Measurements from ENCODE around the gene ADAMTSL1.

ADAMTSL1 gene

DNA sequence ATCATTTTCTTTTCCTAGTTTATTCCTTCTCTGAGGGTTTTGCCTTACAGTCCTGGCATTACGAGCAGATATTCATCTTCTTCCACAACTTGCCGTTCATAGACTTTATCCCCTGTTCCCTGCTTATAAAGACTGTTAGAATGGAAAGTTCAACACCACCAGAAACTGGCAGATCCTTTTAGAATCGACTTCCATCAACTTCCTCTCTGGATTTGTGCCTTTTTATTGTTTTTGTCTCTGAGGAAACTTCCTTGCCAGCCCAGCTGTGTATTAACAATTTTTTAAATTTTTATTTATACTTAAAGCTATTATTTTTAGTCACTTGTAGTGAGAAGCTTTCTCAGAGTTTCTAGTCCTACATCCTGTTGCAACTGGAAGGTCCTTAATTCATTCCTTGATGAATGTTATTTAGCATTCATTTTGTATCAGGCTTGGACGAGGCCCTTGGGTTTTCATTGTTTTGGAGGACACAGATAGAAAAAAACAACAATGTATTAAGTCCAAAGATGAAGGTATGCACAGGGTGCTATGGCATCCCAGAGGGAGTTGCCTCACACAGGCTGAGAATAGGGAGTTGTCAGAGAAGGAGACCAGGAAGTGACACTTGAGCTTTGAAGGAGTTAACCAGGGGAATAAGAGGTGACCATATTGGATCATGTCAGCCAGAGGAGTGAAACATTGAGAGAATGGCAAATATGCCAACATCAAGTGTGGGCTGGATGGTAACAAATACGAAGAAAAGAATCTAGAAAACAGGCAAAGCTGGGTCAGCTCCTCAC is 81.3 kb downstream of the ADAMTSL1 start:
- no peak for DNase-seq

DNA sequence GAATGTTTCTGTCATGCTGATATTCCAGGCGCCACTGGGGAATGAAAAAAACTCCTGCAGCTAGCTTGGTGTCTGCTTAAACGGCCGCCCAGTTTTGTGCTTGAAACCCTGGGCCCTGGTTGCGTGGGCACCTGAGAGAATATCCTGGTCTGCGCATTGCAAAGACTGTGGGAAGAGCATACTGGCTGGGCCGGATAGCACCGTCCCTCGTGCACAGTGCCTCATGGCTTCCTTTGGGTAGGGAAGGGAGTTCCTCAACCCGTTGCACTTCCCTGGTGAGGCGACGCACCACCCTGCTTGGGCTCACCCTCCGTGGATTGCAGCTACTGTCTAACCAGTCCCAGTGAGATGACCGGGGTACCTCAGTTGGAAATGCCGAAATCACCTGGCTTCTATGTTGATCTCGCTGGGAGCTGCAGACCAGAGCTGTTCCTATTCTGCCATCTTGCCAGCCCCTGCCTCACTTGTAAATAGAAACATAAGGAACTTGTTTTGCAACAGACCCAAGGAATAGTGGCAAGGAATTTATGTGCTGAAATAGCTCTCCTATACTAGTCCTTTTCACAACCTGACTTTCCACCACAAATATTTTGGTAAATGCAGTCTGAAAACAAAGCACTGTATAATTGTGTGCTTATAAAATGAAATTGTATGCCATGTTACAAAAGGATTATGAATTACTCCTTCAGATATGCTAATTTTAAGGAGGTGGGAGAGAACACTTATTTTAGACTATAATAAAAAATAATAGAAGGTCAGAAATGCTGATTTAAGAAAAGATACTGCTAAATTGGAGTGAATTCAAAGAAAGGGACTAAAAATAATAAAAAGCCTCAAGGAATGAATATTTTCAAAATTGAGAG is 90.3 kb downstream of the ADAMTSL1 start:
- DNase-seq, result no peak

DNA sequence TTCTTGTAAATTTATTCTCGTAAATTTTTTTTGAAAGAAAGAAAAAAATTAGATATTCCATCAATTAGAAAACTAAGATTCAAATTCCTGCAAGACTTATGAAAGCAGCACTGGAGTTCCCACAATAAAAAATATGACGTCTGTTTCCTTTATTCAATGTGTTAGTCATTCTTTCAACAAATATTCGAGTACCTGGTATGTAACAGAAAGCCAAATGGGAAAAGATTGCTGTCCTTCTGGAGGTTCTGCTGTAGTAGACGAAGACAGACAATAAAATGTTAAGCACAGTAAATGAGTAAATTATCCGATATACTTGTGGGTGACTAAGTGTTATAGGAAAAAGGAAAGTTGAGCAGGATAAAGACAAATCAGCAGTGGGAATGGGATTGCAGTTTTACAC is 92.2 kb downstream of the ADAMTSL1 start:
- no peak for DNase-seq

DNA sequence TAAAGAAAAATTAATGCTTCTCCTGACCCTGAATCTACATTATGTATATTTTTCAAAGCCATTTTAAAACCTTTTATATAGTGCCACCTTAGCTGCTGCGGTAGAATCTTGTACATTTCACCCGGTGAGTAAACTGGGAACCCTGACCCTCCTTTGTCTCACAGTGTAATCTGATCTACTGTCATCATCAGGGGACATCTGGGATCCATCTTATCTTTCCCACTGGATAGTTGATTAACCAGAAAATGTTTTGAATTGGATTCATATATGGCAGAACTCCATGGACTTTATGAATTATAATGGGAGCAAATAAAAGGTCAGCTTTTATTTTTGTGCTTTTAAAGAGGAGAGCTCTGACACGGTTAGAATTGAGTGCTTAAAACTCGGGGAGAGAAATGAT is 95.0 kb downstream of the ADAMTSL1 start:
- no peak for DNase-seq

DNA sequence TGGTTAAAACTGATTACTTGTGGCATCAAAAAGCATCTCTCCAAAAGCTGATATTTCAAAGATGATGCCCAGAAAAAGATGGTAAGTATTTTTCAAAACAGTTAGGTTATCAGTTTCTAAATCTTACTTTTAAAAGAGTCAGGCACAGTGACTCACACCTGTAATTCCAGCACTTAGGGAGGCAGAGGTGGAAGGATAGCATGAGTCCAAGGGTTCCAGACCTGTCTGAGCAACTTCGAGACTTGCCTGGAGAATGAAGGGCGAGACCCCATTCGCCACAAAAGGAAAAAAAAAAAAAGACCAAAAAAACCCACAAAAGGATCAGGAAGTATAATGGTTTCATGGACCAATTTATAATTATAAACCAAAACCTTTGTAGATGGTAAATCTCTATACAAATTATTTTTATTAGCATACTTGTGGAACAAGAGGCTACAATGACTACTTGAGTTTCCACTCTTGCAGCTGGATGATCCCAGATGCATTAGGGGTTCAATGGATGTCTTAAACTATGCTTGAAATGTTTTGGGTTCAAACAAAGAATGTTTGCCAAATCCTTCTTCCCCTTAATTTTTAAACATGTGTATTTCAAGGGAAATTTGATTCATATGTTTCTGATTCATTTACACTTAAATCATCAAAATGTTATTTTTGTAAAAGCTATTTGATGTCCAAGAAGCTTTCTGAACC is 96.1 kb downstream of the ADAMTSL1 start:
- no peak for DNase-seq

DNA sequence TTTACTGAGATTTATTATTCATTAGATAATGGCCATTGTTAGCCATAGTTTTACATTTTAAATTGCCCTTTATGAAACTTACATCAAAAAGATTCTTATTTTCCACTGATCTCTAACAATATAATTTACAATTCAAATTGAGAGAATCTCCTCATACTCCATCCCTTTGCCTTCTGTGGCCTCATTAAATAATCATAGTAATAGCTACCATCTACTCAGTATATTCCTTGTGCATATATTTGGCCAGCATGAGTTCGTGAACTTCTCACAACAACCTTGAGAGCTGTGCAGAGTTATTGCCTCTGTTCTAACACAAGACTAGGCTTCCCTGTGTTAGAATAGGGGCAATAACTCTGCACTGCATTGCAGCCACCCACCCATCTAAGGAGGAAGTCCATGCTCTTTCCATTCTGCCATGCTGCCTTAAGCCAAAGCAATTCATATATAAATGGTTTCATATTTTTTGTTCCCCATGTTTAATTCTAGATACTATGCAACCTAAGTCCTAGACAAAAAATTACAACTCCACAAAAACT is 99.1 kb downstream of the ADAMTSL1 start:
- DNase-seq, result no peak

DNA sequence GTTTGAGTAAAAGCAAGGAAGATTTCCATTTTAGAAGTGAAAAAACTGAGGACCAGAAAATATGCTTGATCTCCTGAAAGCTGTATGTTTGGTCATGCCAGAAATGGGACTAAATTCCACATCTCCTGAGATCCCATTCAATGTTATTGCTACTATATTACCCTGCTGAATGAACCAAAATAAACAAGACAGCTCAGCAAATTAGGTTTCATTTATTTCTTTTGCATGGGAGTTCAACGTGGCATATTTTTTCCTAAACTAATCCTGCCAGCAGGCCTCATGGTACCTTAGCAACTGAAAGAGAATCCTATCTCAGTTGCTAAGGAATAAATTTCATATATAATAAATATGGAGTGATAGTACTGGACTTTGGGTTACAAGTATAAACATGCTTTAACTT is 101.7 kb downstream of the ADAMTSL1 start:
- DNase-seq, result no peak

DNA sequence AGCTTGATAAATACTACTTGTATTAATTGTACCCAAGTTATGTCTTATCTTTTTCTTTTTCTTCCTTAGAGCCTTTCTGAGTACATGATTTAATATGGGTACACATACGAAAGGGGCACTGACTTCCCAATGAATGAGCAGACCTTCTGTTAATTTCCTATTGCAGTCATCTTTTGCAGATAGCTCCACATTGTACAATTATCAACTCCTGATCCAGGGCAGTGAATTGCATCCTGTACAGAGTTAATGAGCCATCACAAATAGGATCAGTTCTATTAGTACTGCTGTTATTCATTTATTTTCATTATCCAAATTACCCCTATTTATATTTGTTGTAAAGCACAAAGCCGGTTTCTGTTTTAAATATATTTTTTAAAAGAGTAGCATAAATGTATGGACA is 105.6 kb downstream of the ADAMTSL1 start:
- no peak for DNase-seq

DNA sequence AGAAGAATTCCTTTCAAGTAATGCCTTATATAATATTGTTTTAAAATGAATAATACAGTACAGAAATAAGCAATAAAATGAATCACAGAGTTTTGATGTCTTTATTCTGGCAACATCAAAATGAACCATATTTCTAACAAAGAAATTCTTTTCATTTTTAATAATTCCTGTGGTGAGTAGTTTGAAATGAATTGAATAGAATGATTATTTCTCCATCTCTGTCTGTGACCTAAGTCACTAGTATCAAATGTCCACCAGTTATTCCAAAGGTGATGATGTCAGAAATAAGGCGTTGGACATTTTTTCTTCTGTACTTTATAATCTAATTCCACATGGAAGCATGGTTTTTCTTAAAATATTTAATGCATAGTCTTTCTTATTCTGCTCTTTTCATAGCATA is 106.2 kb downstream of the ADAMTSL1 start:
- no peak for DNase-seq

DNA sequence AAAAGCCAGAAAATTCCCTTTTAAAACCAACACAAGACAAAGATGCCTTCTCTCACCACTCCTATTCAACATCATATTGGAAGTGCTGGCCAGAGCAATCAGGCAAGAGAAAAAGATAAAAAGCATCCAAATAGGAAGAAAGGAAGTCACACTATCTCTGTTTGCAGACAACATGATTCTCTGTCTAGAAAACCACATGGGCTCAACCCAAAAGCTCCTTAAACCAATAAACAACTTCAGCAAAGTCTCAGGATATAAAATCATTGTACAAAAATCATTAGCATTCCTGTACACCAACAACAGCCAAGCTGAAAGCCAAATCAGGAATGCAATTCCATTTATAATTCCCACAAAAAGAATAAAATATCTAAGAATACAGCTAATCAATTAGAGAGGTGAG is 112.0 kb downstream of the ADAMTSL1 start:
- no peak for DNase-seq

DNA sequence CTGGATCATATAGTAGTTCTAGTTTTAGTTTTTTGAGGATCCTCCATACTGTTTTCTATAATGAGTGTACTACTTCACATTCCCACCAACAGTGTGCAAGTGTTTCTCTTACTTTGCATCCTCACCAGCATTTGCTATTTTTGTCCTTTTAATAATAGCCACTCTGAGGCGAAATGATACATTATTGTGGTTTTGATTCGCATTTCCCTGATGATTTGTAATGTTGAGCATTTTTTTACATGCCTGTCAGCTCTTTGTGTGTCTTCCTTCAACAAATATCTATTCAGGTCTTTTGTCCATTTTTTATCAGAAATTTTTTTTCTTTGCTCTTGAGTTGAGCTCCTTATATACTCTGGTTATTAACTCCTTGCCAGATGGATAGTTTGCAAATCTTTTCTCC is 114.0 kb downstream of the ADAMTSL1 start:
- no peak for DNase-seq

DNA sequence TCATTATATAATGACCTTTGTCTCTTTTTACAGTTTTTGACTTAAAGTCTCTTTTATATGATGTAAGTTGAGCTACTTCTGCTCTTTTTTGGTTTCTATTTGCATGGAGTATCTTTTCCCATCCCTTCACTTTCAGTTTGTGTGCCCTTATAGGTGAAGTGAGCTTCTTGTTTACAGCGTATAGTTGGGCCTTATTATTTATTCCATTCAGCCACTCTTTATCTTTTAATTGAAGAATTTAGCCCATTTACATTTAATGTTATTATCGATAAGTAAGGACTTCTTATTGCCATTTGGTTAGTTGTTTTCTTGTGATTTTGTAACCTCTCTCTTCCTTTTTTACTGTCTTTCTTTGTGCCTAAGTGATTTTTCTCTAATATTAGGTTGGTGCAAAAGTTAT is 117.3 kb downstream of the ADAMTSL1 start:
- DNase-seq, result no peak

DNA sequence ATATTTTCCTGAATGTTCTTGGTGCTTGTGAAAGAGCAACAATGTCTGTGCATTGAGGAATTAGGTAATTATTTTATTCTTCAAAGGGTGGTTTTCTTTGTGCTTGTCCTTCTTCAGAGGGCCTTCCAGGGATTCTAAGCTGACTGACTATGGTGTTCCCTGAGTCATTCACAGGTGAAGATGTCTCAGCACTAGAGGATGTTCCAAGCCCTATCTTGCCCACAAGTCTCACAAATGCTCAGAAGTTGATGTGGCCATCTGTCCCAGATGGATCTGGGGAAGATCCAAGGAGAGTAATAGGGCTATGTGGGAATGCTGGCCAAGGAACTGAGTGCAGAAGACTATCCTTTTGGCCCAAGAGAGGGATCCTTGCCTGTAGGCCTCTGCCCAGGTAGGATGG is 120.9 kb downstream of the ADAMTSL1 start:
- no peak for DNase-seq

DNA sequence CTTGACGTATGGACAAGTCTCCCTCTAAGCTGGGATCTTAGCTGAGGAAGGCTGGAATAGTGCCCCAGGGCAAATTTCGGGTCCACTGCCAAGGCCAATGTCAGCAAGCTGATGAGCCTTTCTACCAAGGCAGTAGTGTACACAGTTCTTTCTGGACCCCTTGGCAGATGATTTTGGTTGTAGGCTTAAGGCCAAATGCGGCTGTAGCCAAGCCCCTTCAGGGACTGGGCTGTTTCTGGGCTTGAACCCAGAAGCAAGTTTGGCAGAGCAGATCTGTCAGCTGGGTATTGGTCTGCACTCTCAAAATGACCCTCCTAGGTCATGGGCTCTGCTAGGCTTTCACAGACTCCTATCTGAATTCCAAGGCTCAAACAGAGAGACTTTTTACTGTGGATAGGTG is 121.6 kb downstream of the ADAMTSL1 start:
- peak in 8 of 14 donors; percentile 25 to 72 (median 47) for DNase-seq

DNA sequence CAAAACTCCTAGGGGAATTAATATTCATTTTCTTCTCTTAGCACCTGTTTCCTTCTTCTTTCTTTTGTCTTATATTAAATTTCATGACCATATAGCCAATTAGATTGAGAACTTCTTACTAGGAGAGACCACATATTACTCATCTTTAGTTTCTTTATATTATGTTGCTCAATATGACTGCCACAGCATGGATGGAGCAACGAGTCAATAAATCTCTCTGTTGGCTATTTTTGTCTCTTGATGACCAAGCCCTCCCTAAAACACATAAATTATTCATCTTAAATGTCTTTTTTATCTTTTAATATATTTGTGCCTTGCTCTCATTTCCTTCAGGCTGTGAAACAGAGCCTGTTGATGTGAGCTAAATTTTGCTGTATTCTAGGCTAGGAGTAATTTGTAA is 123.0 kb downstream of the ADAMTSL1 start:
- DNase-seq, result no peak

DNA sequence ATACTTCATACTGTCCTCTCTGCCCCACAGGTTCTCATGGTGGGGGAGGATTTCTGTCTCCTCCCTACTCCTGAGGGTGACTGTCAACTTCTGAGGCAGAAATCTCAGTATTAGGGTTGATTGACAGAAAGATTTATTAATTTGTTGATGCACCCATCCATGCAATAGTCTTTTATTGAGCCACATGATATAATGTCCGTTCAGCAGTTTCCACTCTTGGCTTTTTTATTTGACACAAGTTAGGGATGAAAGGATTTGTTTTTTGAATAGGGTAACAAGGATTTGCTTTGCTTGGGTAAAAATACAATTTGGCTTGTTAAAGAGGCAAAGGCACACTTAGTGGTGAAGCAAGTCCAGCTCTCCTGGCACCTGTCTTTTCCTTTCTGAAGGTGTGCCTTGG is 125.0 kb downstream of the ADAMTSL1 start:
- DNase-seq, result no peak

DNA sequence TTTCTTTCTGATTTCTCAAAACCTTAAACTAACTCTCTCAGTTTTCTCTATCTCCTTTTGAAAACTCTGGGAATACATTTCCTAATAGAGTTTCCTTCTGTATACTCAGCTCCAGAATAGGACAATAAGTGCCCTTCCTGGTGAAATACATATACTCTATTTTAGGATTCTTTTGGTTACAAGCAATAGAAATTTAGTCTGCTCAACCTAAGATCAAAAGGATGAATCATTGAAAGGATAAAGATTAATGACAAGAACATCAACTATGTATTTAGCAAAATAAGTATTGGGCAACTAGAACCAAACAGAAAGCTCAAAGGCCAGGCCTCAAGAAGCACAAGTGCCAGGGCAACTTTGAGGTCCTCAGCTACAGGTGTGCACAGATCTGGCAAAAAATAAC is 127.1 kb downstream of the ADAMTSL1 start:
- no peak for DNase-seq

DNA sequence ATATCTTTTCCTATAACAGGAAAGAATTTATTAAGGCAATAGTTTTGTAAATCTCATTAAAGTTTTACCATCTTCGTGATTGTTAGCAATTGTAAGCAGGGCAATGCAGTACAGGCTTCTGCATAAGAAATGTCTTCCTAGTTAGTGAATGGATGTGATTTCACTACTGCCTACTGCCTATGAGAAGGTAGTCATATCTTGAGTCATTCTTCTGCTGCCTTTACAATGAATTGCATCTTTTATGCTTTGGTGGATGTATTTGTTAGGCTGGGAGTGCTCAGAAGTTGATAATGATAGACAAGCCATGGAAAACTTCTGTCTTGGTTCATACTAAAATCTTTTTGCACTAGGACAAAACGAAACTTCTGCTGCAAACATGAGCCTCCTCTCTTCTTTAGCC is 128.0 kb downstream of the ADAMTSL1 start:
- DNase-seq, result no peak

DNA sequence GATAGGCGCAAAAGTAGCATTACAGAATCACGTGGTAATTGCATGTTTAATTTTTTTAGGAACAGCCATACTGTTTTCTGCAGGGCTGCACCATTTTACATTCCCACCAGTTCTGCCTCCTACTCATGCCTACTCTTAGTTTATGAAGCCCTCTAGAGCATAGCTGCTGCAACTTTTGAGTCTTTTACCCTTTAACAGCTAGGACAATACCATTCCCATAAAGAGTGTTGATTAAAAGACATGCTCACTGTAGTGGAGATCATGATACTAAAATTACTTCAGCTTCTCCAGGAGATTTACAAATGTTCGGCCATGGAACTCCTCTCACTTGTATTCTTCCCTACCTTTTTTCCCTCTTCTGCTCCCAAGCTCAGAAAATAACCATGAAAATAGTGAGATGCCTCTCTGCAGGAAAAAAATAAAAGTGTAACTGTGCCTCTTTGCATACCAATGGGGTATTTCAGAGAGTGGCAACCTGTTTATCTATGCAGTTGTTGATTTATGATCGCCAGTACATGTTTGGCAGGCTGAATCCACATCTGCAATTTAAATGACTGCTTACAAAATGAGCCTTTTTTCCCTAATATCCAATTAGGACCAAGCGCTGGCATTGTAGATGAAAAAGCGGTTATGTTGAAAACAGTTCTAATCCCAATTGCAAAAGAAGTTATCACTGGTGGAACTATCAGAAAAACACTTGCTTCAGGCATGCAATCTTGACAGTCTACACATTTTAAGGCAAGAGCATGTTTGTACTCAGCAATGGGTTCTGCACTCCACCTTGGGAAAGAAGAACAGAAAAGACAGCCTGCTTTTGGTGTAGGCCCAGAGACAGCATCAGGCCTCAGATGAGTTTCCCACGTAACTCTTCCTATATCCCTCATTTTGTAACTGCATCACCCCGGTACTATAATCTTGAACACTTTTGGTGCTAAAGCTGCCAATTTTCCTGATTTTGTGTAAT is 131.1 kb downstream of the ADAMTSL1 start:
- DNase-seq, result peak in 1 of 14 donors; percentile 4

DNA sequence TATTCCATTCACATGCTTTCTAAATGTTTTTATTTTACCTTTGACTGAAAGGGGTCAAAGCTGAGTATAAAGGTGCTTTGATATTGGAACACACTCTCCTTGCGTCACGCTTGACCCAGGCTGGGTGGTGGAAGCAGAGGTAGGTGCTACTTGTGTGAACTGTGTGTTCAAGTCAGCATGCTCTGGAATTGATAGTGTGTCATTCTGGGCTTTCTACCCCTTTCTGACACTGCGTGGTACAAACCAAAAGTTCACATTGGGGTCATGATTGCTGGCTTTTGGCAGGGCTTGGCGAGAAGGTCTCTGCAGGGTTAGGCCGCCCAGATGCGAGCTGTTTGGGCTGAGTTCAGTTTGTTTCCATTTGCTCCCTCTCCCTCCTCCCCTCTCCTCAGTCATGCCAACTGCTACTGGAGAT is 131.8 kb downstream of the ADAMTSL1 start:
- peak in 2 of 14 donors; percentile 1 to 6 for DNase-seq

DNA sequence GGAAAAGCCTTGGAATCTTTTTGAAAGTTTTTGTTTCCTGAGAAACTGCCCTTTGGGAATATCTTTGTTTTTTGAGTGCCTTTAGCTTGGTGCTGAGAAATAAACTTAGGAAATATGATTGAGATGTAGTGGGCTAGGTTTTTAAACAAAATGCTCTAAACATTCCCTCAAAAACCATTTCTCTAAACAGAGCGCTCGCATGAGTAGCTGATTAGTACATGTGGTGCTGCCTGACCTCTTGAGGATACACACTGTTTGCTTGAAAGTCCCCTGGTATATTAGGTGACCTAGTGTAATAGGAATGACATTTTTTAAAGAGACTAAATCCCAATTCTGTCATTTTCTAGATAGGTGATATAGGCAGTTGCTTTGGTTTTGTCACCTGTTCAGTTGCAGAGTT is 132.3 kb downstream of the ADAMTSL1 start:
- DNase-seq, result no peak

DNA sequence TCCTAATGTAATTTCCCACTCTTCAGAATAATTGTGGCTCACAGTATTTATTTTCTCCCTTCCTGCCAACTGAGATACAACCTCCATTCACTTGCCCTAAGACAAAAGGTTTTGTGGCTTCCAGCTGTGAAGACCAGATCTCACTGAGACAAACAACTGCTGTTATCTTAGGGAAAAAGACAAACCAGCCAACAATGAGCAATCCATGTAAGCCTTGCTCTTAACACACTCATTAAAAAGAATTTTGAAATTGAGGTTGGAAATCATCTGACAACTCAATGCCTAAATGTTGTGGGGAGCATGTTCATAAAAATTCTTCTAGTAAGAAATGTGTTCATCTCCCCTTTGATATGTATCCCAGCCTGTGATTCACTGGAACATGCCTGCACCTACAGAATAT is 132.9 kb downstream of the ADAMTSL1 start:
- no peak for DNase-seq
